ENCODE results near the gene WNK2.

DNA sequence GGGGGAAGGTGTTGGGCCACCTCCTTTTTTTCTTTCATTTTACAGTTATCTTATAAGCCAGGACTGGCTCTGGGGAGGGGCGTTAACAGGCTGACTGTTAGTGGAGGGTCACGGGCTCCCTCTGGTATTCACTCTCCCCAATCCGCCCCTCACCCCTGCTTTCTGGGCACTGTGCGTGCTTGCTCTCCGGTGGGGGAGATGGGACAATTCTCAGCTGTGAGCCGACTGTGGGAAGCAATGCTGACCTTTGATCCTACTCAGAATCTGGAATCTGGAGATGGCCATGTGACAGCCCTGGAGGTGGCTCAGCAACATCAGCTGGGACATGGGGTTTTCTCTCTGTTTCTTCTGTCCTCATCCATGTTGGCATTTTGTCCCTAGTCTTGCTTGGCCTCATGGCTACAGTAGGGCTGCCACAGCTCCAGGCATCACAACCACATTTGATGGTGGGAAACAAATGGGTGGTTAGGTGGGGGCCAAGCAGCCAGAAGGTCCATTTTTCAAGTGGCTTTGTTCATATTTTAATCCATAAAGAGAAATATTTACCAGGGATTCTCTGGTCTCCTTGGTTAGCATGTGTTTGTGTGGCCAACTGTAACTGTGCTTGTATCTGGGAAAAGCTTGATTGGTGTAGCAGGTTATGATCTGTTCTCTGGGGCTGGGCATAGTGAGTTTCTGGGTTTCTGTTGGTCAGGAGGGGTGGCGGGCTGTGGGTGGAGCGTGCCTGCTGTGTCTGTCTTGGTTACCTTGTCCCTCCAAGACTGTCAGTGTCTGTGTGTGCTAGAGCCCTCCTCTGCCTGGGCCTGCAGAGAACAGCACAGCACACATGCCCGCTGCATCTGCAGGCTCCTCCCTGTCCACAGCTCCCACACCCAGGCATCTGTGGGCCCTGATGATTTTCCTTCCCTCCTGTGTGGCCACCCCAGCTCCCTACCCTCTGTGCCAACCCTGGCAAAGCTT is 12.4 kb downstream of the WNK2 start:
- TF ChIP-seq, protein P1, sequence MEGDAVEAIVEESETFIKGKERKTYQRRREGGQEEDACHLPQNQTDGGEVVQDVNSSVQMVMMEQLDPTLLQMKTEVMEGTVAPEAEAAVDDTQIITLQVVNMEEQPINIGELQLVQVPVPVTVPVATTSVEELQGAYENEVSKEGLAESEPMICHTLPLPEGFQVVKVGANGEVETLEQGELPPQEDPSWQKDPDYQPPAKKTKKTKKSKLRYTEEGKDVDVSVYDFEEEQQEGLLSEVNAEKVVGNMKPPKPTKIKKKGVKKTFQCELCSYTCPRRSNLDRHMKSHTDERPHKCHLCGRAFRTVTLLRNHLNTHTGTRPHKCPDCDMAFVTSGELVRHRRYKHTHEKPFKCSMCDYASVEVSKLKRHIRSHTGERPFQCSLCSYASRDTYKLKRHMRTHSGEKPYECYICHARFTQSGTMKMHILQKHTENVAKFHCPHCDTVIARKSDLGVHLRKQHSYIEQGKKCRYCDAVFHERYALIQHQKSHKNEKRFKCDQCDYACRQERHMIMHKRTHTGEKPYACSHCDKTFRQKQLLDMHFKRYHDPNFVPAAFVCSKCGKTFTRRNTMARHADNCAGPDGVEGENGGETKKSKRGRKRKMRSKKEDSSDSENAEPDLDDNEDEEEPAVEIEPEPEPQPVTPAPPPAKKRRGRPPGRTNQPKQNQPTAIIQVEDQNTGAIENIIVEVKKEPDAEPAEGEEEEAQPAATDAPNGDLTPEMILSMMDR (conservative IDR thresholded peaks at IDR 0.05; ENCODE audit: low read depth, low read length) = no peak
- no peak for TF ChIP-seq MAFK (IDR thresholded peaks at IDR 0.05; ENCODE audit: low read depth, low read length)
- no peak for TF ChIP-seq POLR2A (IDR thresholded peaks at IDR 0.05; ENCODE audit: low read depth, low read length)
- TF ChIP-seq FOS (IDR thresholded peaks at IDR 0.05; ENCODE audit: low read depth, low read length) = no peak
- no peak for TF ChIP-seq BHLHE40 (IDR thresholded peaks at IDR 0.05; ENCODE audit: low read depth, low read length)
- no peak for TF ChIP-seq SMC3 (IDR thresholded peaks at IDR 0.05; ENCODE audit: low read depth, low read length)
- TF ChIP-seq MAZ (IDR thresholded peaks at IDR 0.05; ENCODE audit: borderline replicate concordance, low read depth, low read length) = no peak
- TF ChIP-seq, protein P2, sequence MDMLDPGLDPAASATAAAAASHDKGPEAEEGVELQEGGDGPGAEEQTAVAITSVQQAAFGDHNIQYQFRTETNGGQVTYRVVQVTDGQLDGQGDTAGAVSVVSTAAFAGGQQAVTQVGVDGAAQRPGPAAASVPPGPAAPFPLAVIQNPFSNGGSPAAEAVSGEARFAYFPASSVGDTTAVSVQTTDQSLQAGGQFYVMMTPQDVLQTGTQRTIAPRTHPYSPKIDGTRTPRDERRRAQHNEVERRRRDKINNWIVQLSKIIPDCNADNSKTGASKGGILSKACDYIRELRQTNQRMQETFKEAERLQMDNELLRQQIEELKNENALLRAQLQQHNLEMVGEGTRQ (IDR thresholded peaks at IDR 0.05; ENCODE audit: low read depth, low read length) = no peak
- no peak for TF ChIP-seq RAD21 (IDR thresholded peaks at IDR 0.05; ENCODE audit: low read length)
- TF ChIP-seq RCOR1 (IDR thresholded peaks at IDR 0.05; ENCODE audit: insufficient replicate concordance, low read length) = no peak

Measured in IMR-90 (cell line).